Breast epithelium (tissue), 3 donors: ENCODE data around the gene VWC2.

Experiments
- POLR2A ChIP-seq: fragments of 450-650 bp; IDR thresholded peaks from one replicate; pipeline ENCODE4 v1.6.1; 2016; ENCODE audit warnings: antibody characterized with exemption, mild to moderate bottlenecking, moderate library complexity
- TF ChIP-seq, protein P1 (sequence below), 3 donors: fragments of 450-650 bp; IDR thresholded peaks; one replicate each; pipeline ENCODE4 v1.5.1; 2016 to 2017; ENCODE audit warnings: antibody characterized with exemption in 3 of 3, mild to moderate bottlenecking in 3 of 3, moderate library complexity in 3 of 3

DNA sequence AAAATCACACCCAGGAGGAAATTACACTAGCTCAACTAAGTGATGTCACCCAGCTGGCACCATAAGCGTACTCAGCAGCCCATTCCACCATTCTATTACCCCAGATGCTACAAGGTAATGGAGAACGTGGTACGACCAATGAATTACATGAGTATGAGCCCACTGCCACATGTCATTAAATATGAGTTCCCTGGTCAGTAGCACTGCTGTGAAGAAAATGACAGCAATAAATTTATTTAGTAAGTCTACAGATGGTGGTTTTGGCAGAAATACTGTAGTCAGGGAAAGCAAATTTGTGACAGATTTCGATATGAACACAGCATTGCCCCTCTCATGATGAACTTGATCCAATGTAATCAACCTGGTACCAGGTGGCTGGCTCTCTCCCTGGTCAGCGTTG lies 154.2 kb downstream of the VWC2 start:
- no peak for TF ChIP-seq POLR2A
- TF ChIP-seq, protein P1, sequence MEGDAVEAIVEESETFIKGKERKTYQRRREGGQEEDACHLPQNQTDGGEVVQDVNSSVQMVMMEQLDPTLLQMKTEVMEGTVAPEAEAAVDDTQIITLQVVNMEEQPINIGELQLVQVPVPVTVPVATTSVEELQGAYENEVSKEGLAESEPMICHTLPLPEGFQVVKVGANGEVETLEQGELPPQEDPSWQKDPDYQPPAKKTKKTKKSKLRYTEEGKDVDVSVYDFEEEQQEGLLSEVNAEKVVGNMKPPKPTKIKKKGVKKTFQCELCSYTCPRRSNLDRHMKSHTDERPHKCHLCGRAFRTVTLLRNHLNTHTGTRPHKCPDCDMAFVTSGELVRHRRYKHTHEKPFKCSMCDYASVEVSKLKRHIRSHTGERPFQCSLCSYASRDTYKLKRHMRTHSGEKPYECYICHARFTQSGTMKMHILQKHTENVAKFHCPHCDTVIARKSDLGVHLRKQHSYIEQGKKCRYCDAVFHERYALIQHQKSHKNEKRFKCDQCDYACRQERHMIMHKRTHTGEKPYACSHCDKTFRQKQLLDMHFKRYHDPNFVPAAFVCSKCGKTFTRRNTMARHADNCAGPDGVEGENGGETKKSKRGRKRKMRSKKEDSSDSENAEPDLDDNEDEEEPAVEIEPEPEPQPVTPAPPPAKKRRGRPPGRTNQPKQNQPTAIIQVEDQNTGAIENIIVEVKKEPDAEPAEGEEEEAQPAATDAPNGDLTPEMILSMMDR (IDR thresholded peaks at IDR 0.05): no peak
